HEK293T (cell line): ENCODE data around the gene EPGN.

ENCODE experiments used
- FOXA1 ChIP-seq: fragments of 450-650 bp; IDR thresholded peaks from 2 replicates; pipeline ENCODE4 v1.6.1; 2016; ENCODE audit warnings: mild to moderate bottlenecking
- NFRKB ChIP-seq: fragments of 450-650 bp; IDR thresholded peaks from 2 replicates; pipeline ENCODE4 v1.6.1; 2016; ENCODE audit warnings: mild to moderate bottlenecking, moderate library complexity

DNA sequence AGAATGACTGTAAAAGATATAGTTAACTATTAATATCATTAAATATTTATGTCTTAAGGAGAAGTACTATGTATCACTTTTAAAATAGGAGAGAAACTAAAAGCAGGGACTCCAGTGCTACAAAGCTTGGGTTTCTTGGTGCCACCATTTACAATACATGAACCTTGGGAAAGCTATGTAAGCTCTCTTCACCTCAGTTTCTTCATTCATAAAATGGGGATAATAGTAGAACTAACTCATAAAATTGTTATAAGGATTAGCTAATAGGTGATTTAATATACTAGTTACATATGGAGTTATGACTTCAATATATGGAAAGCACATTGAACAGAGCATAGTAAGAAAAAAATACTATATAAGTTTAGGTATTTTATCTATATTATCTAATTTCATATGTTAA, 23.7 kb downstream of the EPGN start:
- TF ChIP-seq FOXA1 (no peak), NFRKB (no peak)
